ENCODE data around the gene FAM170B. TPM values are rescaled to one million over a fixed set of nuclear protein-coding genes. Genes with fewer than 3 reads are reported as not detected.

Gene FAM170B
- total and polyA plus RNA-seq, 2 donors (not counting 3 experiments of a cell fraction or from before 2014, with no cell fraction given), result not detected

DNA sequence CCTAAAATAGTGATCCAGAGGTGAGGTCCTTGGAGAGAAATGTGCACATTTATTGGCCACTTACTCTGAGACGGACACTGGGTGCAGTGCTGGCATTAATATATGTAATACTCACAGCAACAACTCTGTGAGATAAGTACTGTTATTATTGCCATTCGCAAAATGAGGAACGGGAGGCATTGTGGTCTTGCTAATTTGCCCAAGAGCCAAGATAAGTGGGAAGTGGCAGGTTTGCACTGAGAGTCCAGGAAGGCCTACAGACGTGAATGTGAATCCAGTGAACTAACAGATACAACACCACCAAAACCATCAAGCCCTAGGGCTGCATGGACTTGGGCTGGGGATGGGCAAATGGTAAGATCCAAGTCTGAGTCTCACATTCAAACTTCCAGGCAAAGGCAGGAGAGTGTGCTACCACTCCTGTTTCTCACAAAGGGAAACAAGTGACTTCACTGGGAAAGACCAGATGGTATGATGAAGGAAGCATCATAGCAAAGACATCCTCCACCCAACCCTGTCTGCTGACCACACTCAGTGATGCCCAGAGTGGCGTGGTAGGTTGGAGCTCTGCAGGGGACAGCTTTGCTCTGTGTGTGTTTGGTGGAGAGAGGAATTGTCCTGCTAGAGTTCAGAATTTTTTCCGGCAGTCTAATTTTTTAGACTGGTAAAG is 35.1 kb upstream of the FAM170B start:
- no TSS peak for BruUV-seq (replicated peaks)
- Histone ChIP-seq H3K36me3 (ENCODE audit: control insufficient read depth in 2 of 2, extremely low read depth in 1 of 2, insufficient read depth in 2 of 2, low read length in 2 of 2) (no peaks in the 10 kb centered on the region), H3K9ac (replicated peaks; ENCODE audit: extremely low read depth, insufficient read depth, low read length) (no peak overlapping the region), H2AFZ (ENCODE audit: low read depth, low read length) (no peak overlapping the region), H3K4me3 (replicated peaks in 1 of 3; ENCODE audit: insufficient read depth in 1 of 3, low read depth in 1 of 3, low read length in 3 of 3) (no peak overlapping the region), H4K20me1 (replicated peaks; ENCODE audit: control insufficient read depth, extremely low read depth, insufficient read depth, low read length) (no peaks in the 10 kb centered on the region), H3K9me1 (replicated peaks; ENCODE audit: control insufficient read depth, extremely low read depth, insufficient read depth, low read length) (no peaks in the 10 kb centered on the region), H3K27ac (ENCODE audit: insufficient read depth, low read depth, low read length) (no peak overlapping the region), H3K4me2 (ENCODE audit: insufficient read depth, low read length) (no peak overlapping the region), H3K79me2 (ENCODE audit: control insufficient read depth, insufficient read depth, low read length) (no peaks in the 10 kb centered on the region), H3K27me3 (ENCODE audit: control insufficient read depth in 2 of 2, insufficient read depth in 2 of 2, low read length in 2 of 2) (peaks cover 0 to 4% of the 10 kb centered on the region in 2 experiments), H3K4me1 (ENCODE audit: control insufficient read depth, extremely low read depth, insufficient read depth, low read length) (no peaks in the 10 kb centered on the region), H3K9me3 (replicated peaks; ENCODE audit: control insufficient read depth, insufficient read depth, low read length) (no peaks in the 10 kb centered on the region)
- intact Hi-C loops (cut with micrococcal nuclease), result no loop called here
- no peak for TF ChIP-seq GATA2 (IDR thresholded peaks at IDR 0.05; ENCODE audit: insufficient read depth, insufficient read length, low read depth, low read length)
- TF ChIP-seq, protein P1, sequence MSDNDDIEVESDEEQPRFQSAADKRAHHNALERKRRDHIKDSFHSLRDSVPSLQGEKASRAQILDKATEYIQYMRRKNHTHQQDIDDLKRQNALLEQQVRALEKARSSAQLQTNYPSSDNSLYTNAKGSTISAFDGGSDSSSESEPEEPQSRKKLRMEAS (IDR thresholded peaks at IDR 0.05; ENCODE audit: insufficient read depth, insufficient read length), result no peak
- no peak for TF ChIP-seq MYC (IDR thresholded peaks at IDR 0.05; ENCODE audit: low read depth, low read length)
- no peak for TF ChIP-seq JUN (IDR thresholded peaks at IDR 0.05; ENCODE audit: borderline replicate concordance, insufficient read depth, insufficient read length, low read depth)
- no peak for TF ChIP-seq POLR2A (IDR thresholded peaks at IDR 0.05; ENCODE audit: low read depth, low read length)
- no peak for TF ChIP-seq POLR2AphosphoS5 (IDR thresholded peaks at IDR 0.05; ENCODE audit: insufficient read depth, low read depth, low read length)
- no peak for TF ChIP-seq EZH2 (IDR thresholded peaks at IDR 0.05; ENCODE audit: borderline replicate concordance, low read depth, low read length, severe bottlenecking)
- dilution Hi-C loops (cut with MboI; ENCODE audit: extremely low pct_ligation_motif_present, low sequenced_read_pairs), result no loop called here
- CTCF ChIA-PET, result no interaction called here
- DNase-seq (ENCODE audit: low read depth, low spot score) (no peak), FAIRE-seq (no peak)
- POLR2A ChIA-PET, result no interaction called here

DNA sequence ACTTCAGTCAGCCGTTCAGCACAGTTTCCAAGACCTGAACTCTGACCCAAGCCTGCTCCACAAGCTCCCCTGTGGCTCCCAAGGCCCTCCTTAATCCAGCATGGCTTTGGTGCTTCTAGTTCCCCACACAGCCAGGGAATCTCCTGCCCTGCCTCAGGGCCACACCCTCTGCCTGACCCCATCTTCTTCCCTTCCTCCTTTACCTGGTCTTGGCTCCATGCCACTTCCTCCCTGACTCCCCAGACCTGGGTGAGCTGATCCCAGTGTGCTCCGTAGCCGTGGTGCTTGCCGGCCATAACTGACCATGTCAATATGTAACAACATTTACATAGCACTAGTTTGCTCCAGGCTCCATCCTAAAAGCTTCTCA is 34.3 kb upstream of the FAM170B start:
- BruUV-seq (replicated peaks), result no TSS peak
- Histone ChIP-seq H4K20me1 (replicated peaks; ENCODE audit: control insufficient read depth, extremely low read depth, insufficient read depth, low read length) (no peaks in the 10 kb centered on the region), H3K27ac (ENCODE audit: insufficient read depth, low read depth, low read length) (no peak overlapping the region), H3K9me3 (replicated peaks; ENCODE audit: control insufficient read depth, insufficient read depth, low read length) (no peaks in the 10 kb centered on the region), H3K9ac (replicated peaks; ENCODE audit: extremely low read depth, insufficient read depth, low read length) (no peak overlapping the region), H3K36me3 (ENCODE audit: control insufficient read depth in 2 of 2, extremely low read depth in 1 of 2, insufficient read depth in 2 of 2, low read length in 2 of 2) (no peaks in the 10 kb centered on the region), H3K4me3 (replicated peaks in 1 of 3; ENCODE audit: insufficient read depth in 1 of 3, low read depth in 1 of 3, low read length in 3 of 3) (no peak overlapping the region), H3K4me2 (ENCODE audit: insufficient read depth, low read length) (no peak overlapping the region), H3K79me2 (ENCODE audit: control insufficient read depth, insufficient read depth, low read length) (no peaks in the 10 kb centered on the region), H3K27me3 (ENCODE audit: control insufficient read depth in 2 of 2, insufficient read depth in 2 of 2, low read length in 2 of 2) (peaks cover 0 to 4% of the 10 kb centered on the region in 2 experiments), H3K9me1 (replicated peaks; ENCODE audit: control insufficient read depth, extremely low read depth, insufficient read depth, low read length) (no peaks in the 10 kb centered on the region), H2AFZ (ENCODE audit: low read depth, low read length) (no peak overlapping the region), H3K4me1 (ENCODE audit: control insufficient read depth, extremely low read depth, insufficient read depth, low read length) (no peaks in the 10 kb centered on the region)
- intact Hi-C loops (cut with micrococcal nuclease), result no loop called here
- CTCF ChIA-PET, result interaction anchor here (0.6 kb wide), 1 partner anchor 510 kb away, joined by 3 read pairs; no protein-coding TSS in a partner anchor
- TF ChIP-seq MYC (IDR thresholded peaks at IDR 0.05; ENCODE audit: low read depth, low read length) (no peak), EZH2 (IDR thresholded peaks at IDR 0.05; ENCODE audit: borderline replicate concordance, low read depth, low read length, severe bottlenecking) (no peak), POLR2AphosphoS5 (IDR thresholded peaks at IDR 0.05; ENCODE audit: insufficient read depth, low read depth, low read length) (no peak), GATA2 (IDR thresholded peaks at IDR 0.05; ENCODE audit: insufficient read depth, insufficient read length, low read depth, low read length) (no peak), POLR2A (IDR thresholded peaks at IDR 0.05; ENCODE audit: low read depth, low read length) (no peak), JUN (IDR thresholded peaks at IDR 0.05; ENCODE audit: borderline replicate concordance, insufficient read depth, insufficient read length, low read depth) (no peak), FOS (IDR thresholded peaks at IDR 0.05; ENCODE audit: borderline replicate concordance, insufficient read depth, low read length) (no peak)
- TF ChIP-seq, protein P2, sequence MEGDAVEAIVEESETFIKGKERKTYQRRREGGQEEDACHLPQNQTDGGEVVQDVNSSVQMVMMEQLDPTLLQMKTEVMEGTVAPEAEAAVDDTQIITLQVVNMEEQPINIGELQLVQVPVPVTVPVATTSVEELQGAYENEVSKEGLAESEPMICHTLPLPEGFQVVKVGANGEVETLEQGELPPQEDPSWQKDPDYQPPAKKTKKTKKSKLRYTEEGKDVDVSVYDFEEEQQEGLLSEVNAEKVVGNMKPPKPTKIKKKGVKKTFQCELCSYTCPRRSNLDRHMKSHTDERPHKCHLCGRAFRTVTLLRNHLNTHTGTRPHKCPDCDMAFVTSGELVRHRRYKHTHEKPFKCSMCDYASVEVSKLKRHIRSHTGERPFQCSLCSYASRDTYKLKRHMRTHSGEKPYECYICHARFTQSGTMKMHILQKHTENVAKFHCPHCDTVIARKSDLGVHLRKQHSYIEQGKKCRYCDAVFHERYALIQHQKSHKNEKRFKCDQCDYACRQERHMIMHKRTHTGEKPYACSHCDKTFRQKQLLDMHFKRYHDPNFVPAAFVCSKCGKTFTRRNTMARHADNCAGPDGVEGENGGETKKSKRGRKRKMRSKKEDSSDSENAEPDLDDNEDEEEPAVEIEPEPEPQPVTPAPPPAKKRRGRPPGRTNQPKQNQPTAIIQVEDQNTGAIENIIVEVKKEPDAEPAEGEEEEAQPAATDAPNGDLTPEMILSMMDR (IDR thresholded peaks at IDR 0.05; ENCODE audit: extremely low read depth in 1 of 2, insufficient read depth in 1 of 2, low read depth in 1 of 2, low read length in 2 of 2), result no peak
- TF ChIP-seq, protein P1 (IDR thresholded peaks at IDR 0.05; ENCODE audit: insufficient read depth, insufficient read length), result no peak
- POLR2A ChIA-PET, result no interaction called here
- dilution Hi-C loops (cut with MboI; ENCODE audit: extremely low pct_ligation_motif_present, low sequenced_read_pairs), result no loop called here
- FAIRE-seq (no peak), DNase-seq (ENCODE audit: low read depth, low spot score) (no peak)

Data from endothelial cell of umbilical vein (primary cell).